HL-60 (cell line): ENCODE measurements around the gene DOK7.

Experiments used
- CTCF ChIP-seq: IDR thresholded peaks from one replicate; pipeline ENCODE4 v1.5.1; 2011; ENCODE audit warnings: low read length, control low read depth, inconsistent platforms; ENCODE audit not compliant: insufficient read depth
- GABPA ChIP-seq: IDR thresholded peaks from 2 replicates; pipeline ENCODE4 v1.6.1; 2012; ENCODE audit warnings: low read depth
- POLR2AphosphoS5 ChIP-seq: IDR thresholded peaks from 2 replicates; pipeline ENCODE4 v1.6.1; 2012; ENCODE audit warnings: low read depth
- REST ChIP-seq: IDR thresholded peaks from 2 replicates; pipeline ENCODE4 v1.6.1; 2012; ENCODE audit warnings: low read depth; ENCODE audit not compliant: insufficient replicate concordance
- SPI1 ChIP-seq: IDR thresholded peaks from 2 replicates; pipeline ENCODE4 v1.6.1; 2012; ENCODE audit warnings: low read depth, mild to moderate bottlenecking, borderline replicate concordance

GRCh38 chr4:3511187-3511586, 48.1 kb downstream of the DOK7 start:
- TF ChIP-seq CTCF (no peak), POLR2AphosphoS5 (no peak), REST (no peak), GABPA (no peak), SPI1 (no peak)
